GM21390 (cell line): ENCODE measurements around the gene TMEM134.

Source experiments
- ATAC-seq: cut with Tn5 transposase; IDR thresholded peaks from one replicate; pipeline ENCODE4 v1.9.1; 2021; ENCODE audit not compliant: unreplicated experiment

TMEM134 gene

GRCh38 chr11:67500831-67501715 is 32.0 kb upstream of the TMEM134 start:
- ATAC-seq, result no peak

GRCh38 chr11:67500484-67500821 is 31.4 kb upstream of the TMEM134 start:
- no peak for ATAC-seq

GRCh38 chr11:67499808-67500483 is 30.9 kb upstream of the TMEM134 start:
- ATAC-seq, result no peak

- ATAC-seq, result no peak
Observed at GRCh38 chr11:67498544-67498972, 29.5 kb upstream of the TMEM134 start.

GRCh38 chr11:67497656-67498291 is 28.7 kb upstream of the TMEM134 start:
- no peak for ATAC-seq

- no peak for ATAC-seq
Observed at GRCh38 chr11:67496113-67496512, 27.1 kb upstream of the TMEM134 start.

- ATAC-seq, result no peak
Observed at GRCh38 chr11:67495234-67496005, 26.4 kb upstream of the TMEM134 start.

GRCh38 chr11:67494371-67495233 is 25.6 kb upstream of the TMEM134 start:
- ATAC-seq, result no peak

- no peak for ATAC-seq
Observed at GRCh38 chr11:67493548-67494370, 24.7 kb upstream of the TMEM134 start.

GRCh38 chr11:67492801-67493547 is 23.9 kb upstream of the TMEM134 start:
- no peak for ATAC-seq

GRCh38 chr11:67492069-67492727 is 23.1 kb upstream of the TMEM134 start:
- no peak for ATAC-seq

GRCh38 chr11:67491276-67492068 is 22.4 kb upstream of the TMEM134 start:
- ATAC-seq, result no peak

- ATAC-seq, result no peak
Observed at GRCh38 chr11:67490727-67491065, 21.6 kb upstream of the TMEM134 start.

GRCh38 chr11:67489885-67490726 is 21.1 kb upstream of the TMEM134 start:
- no peak for ATAC-seq

GRCh38 chr11:67489203-67489884 is 20.3 kb upstream of the TMEM134 start:
- ATAC-seq, result no peak
